GM23338 (cell line): Measurements from ENCODE around the gene CPSF7. TPM values are rescaled to one million over a fixed set of nuclear protein-coding genes. Genes with fewer than 3 reads are reported as not detected.

ENCODE experiments used
- ATAC-seq: fragments of 200-7000 bp; cut with Tn5 transposase; 3 replicates; pipeline ENCODE4 v1.9.1; 2020
- DNase-seq: peaks from one replicate; pipeline ENCODE4 v3.0.0-alpha.2; 2015; ENCODE audit warnings: low spot score
- H2AFZ ChIP-seq: fragments of 200-600 bp; sonication (generic); 2 replicates; pipeline ENCODE4 v1.8.0; 2016; ENCODE audit warnings: antibody characterized with exemption, mild to moderate bottlenecking, moderate library complexity
- H3F3A ChIP-seq: fragments of 200-600 bp; sonication (generic); replicated peaks from 2 replicates; pipeline ENCODE4 v1.8.0; 2017; ENCODE audit warnings: antibody characterized with exemption, mixed run types, low read depth
- H3K27ac ChIP-seq: fragments of 200-600 bp; sonication (generic); 2 replicates; pipeline ENCODE4 v1.6.1; 2016; ENCODE audit warnings: low read depth
- H3K27me3 ChIP-seq: fragments of 200-600 bp; sonication (generic); 2 replicates; pipeline ENCODE4 v1.8.0; 2016; ENCODE audit warnings: mild to moderate bottlenecking, mixed run types, moderate library complexity; ENCODE audit not compliant: insufficient read depth
- H3K36me3 ChIP-seq: fragments of 200-600 bp; sonication (generic); 2 replicates; pipeline ENCODE4 v1.8.0; 2016; ENCODE audit warnings: mild to moderate bottlenecking; ENCODE audit not compliant: insufficient read depth
- H3K4me1 ChIP-seq: fragments of 200-600 bp; sonication (generic); 2 replicates; pipeline ENCODE4 v1.8.0; 2016; ENCODE audit warnings: mild to moderate bottlenecking, moderate library complexity; ENCODE audit not compliant: insufficient read depth
- H3K4me2 ChIP-seq: fragments of 200-600 bp; sonication (generic); 2 replicates; pipeline ENCODE4 v1.7.1; 2017; ENCODE audit warnings: mixed run types
- H3K4me3 ChIP-seq: fragments of 200-600 bp; sonication (generic); 2 replicates; pipeline ENCODE4 v1.6.1; 2016; ENCODE audit warnings: mixed run types
- H3K79me2 ChIP-seq: fragments of 200-600 bp; sonication (generic); replicated peaks from 2 replicates; pipeline ENCODE4 v1.8.0; 2017; ENCODE audit warnings: mild to moderate bottlenecking; ENCODE audit not compliant: insufficient read depth
- H3K9me2 ChIP-seq: fragments of 200-600 bp; sonication (generic); 2 replicates; pipeline ENCODE4 v1.8.0; 2017; ENCODE audit not compliant: insufficient read depth
- H4K20me1 ChIP-seq: fragments of 200-600 bp; sonication (generic); replicated peaks from 2 replicates; pipeline ENCODE4 v1.8.0; 2017; ENCODE audit warnings: mild to moderate bottlenecking; ENCODE audit not compliant: insufficient read depth
- H3K27ac Mint-ChIP-seq: 2 replicates; pipeline ENCODE4 v1.8.0; 2020; ENCODE audit warnings: inconsistent platforms, mild to moderate bottlenecking, moderate library complexity, mixed read lengths
- H3K27me3 Mint-ChIP-seq: 3 replicates; pipeline ENCODE4 v1.8.0; 2022; ENCODE audit warnings: low read depth, mild to moderate bottlenecking, moderate library complexity, mixed read lengths, inconsistent platforms; ENCODE audit not compliant: insufficient read depth, poor library complexity
- H3K36me3 Mint-ChIP-seq: 3 replicates; pipeline ENCODE4 v1.8.0; 2021; ENCODE audit warnings: low read depth, mild to moderate bottlenecking, inconsistent platforms, moderate library complexity, mixed read lengths
- H3K4me1 Mint-ChIP-seq: 3 replicates; pipeline ENCODE4 v1.8.0; 2020; ENCODE audit warnings: mild to moderate bottlenecking, inconsistent platforms, mixed read lengths
- H3K4me3 Mint-ChIP-seq: 3 replicates; pipeline ENCODE4 v1.8.0; 2021; ENCODE audit warnings: moderate library complexity, mild to moderate bottlenecking, inconsistent platforms, mixed read lengths
- H3K9me3 Mint-ChIP-seq: 3 replicates; pipeline ENCODE4 v1.8.0; 2020; ENCODE audit warnings: moderate library complexity, mild to moderate bottlenecking, inconsistent platforms, mixed read lengths
- CREB1 ChIP-seq: fragments of 250-450 bp; sonication (Bioruptor Pico); IDR thresholded peaks from 2 replicates; pipeline ENCODE4 v1.5.0; 2020; ENCODE audit warnings: low read depth, mild to moderate bottlenecking, moderate library complexity
- CTCF ChIP-seq, 2 experiments: fragments of 200-600 bp in 1 of 2; sonication (generic) in 1 of 2; conservative IDR thresholded peaks; 2 replicates each; pipeline versions ENCODE4 v1.5.1 to v1.6.1; 2016 to 2017; ENCODE audit warnings: antibody characterized with exemption in 2 of 2, low read depth in 2 of 2, mild to moderate bottlenecking in 2 of 2, moderate library complexity in 1 of 2
- ETS1 ChIP-seq: IDR thresholded peaks from 2 replicates; pipeline ENCODE4 v1.6.1; 2016; ENCODE audit warnings: antibody characterized with exemption
- EZH2 ChIP-seq: fragments of 200-600 bp; sonication (generic); IDR thresholded peaks from one replicate; pipeline ENCODE4 v1.8.0; 2017; ENCODE audit warnings: antibody characterized with exemption, mild to moderate bottlenecking, low read depth; ENCODE audit not compliant: unreplicated experiment
- EZH2phosphoT487 ChIP-seq: fragments of 200-600 bp; sonication (generic); IDR thresholded peaks from one replicate; pipeline ENCODE4 v1.8.1; 2018; ENCODE audit warnings: antibody characterized with exemption; ENCODE audit not compliant: unreplicated experiment
- JUNB ChIP-seq: IDR thresholded peaks from one replicate; pipeline ENCODE4 v1.6.1; 2016; ENCODE audit warnings: antibody characterized with exemption; ENCODE audit not compliant: unreplicated experiment
- NANOG ChIP-seq: IDR thresholded peaks from 2 replicates; pipeline ENCODE4 v1.6.1; 2016; ENCODE audit warnings: antibody characterized with exemption, borderline replicate concordance
- POLR2AphosphoS5 ChIP-seq: IDR thresholded peaks from 2 replicates; pipeline ENCODE4 v1.6.1; 2016; ENCODE audit warnings: antibody characterized with exemption, low read depth
- REST ChIP-seq: IDR thresholded peaks from one replicate; pipeline ENCODE4 v1.6.1; 2018; ENCODE audit warnings: antibody characterized with exemption; ENCODE audit not compliant: unreplicated experiment
- STAT1 ChIP-seq: IDR thresholded peaks from one replicate; pipeline ENCODE4 v1.6.1; 2016; ENCODE audit warnings: antibody characterized with exemption; ENCODE audit not compliant: unreplicated experiment
- ZNF114 ChIP-seq: fragments of 250-450 bp; sonication (Bioruptor Pico); IDR thresholded peaks from 2 replicates; pipeline ENCODE4 v1.5.0; 2020; ENCODE audit warnings: mild to moderate bottlenecking, moderate library complexity
- ZNF331 ChIP-seq: fragments of 250-450 bp; sonication (Bioruptor Pico); IDR thresholded peaks from 2 replicates; pipeline ENCODE4 v1.5.0; 2020; ENCODE audit warnings: low read depth, mild to moderate bottlenecking, moderate library complexity
- ZNF462 ChIP-seq: fragments of 250-450 bp; sonication (Bioruptor Pico); IDR thresholded peaks from 2 replicates; pipeline ENCODE4 v1.5.0; 2020; ENCODE audit warnings: mild to moderate bottlenecking, moderate library complexity
- polyA plus RNA-seq: library from polyadenylated mRNA; unstranded; fragments of >200 nt; fragmentation: Nextera tagmentation; extraction: Ambion mirVana; gene quantifications from 2 replicates; pipeline ENCODE4 v1.2.1, GENCODE V29; 2016
- total RNA-seq: library from RNA; depleted of rRNA; stranded (reverse); fragments of >200 nt; shearing (Covaris generic); gene quantifications from 2 replicates; pipeline ENCODE4 v1.2.3, GENCODE V29; 2014

The CPSF7 gene
- total and polyA plus RNA-seq, 2 experiments from 2014 or later: 27.4 to 60.6 TPM

- TF ChIP-seq POLR2AphosphoS5 (no peak), STAT1 (no peak), EZH2phosphoT487 (no peak), EZH2 (no peak), JUNB (no peak), CREB1 (CRISPR knock-in tag) (no peak), REST (no peak), ZNF114 (CRISPR knock-in tag) (no peak), CTCF (conservative IDR thresholded peaks at IDR 0.05; ENCODE audit: low read depth in 2 of 2) (no peak), ZNF331 (CRISPR knock-in tag) (no peak), ETS1 (no peak), ZNF462 (CRISPR knock-in tag) (no peak), NANOG (no peak)
- no peaks in the 10 kb centered on the region for H3K27me3 ChIP-seq
- no peak for DNase-seq
- H3K9me3 Mint-ChIP-seq: no peaks in the 10 kb centered on the region
- H3K4me2 ChIP-seq: no peak overlapping the region
- H3K27ac Mint-ChIP-seq: no peak overlapping the region
- no peak overlapping the region for H3K27ac ChIP-seq
- no peaks in the 10 kb centered on the region for H3F3A ChIP-seq
- no peaks in the 10 kb centered on the region for H3K36me3 ChIP-seq
- no peaks in the 10 kb centered on the region for H4K20me1 ChIP-seq
- H3K36me3 Mint-ChIP-seq: peaks cover 16% of the 10 kb centered on the region
- H3K79me2 ChIP-seq: no peaks in the 10 kb centered on the region
- no peaks in the 10 kb centered on the region for H3K4me1 ChIP-seq
- no peak for ATAC-seq
- no peaks in the 10 kb centered on the region for H3K4me1 Mint-ChIP-seq
- no peak overlapping the region for H2AFZ ChIP-seq
- no peak overlapping the region for H3K4me3 ChIP-seq
- H3K4me3 Mint-ChIP-seq: no peak overlapping the region
- no peaks in the 10 kb centered on the region for H3K9me2 ChIP-seq
- no peaks in the 10 kb centered on the region for H3K27me3 Mint-ChIP-seq
Observed at GRCh38 chr11:61354208-61354607, 75.6 kb downstream of the CPSF7 start.
